CD4-positive, alpha-beta T cell treated with Interleukin-6 at 100 ng/mL for 8 hours (primary cell): ENCODE measurements around the gene SNTG2.
"Not testable (repeated sequence)": the region's sequence is repeated elsewhere in the genome, so short reads cannot be mapped to it uniquely, and the experiment has no call there.

Source experiments
- DNase-seq: peaks from one replicate; pipeline ENCODE4 v3.0.0-alpha.2; 2020; ENCODE audit warnings: mixed read lengths, low spot score

The SNTG2 gene

GRCh38 chr2:1099418-1099817, 148.8 kb downstream of the SNTG2 start:
- DNase-seq, result no peak

- no peak for DNase-seq
Measured at GRCh38 chr2:1101011-1101782, 150.5 kb downstream of the SNTG2 start.

GRCh38 chr2:1101982-1102590, 151.4 kb downstream of the SNTG2 start:
- DNase-seq, result no peak

GRCh38 chr2:1104364-1104763, 153.7 kb downstream of the SNTG2 start:
- no peak for DNase-seq

GRCh38 chr2:1106344-1106743, 155.7 kb downstream of the SNTG2 start:
- not testable (repeated sequence) for DNase-seq

GRCh38 chr2:1115843-1116539, 165.3 kb downstream of the SNTG2 start:
- no peak for DNase-seq

- DNase-seq, result no peak
Measured at GRCh38 chr2:1117569-1117968, 166.9 kb downstream of the SNTG2 start.

- no peak for DNase-seq
Measured at GRCh38 chr2:1125217-1125616, 174.6 kb downstream of the SNTG2 start.

GRCh38 chr2:1125633-1126370, 175.2 kb downstream of the SNTG2 start:
- DNase-seq, result no peak

GRCh38 chr2:1129982-1130381, 179.3 kb downstream of the SNTG2 start:
- no peak for DNase-seq

- no peak for DNase-seq
Measured at GRCh38 chr2:1130922-1131321, 180.3 kb downstream of the SNTG2 start.

GRCh38 chr2:1132328-1132969, 181.8 kb downstream of the SNTG2 start:
- no peak for DNase-seq

- DNase-seq, result not testable (repeated sequence)
Measured at GRCh38 chr2:1133896-1134295, 183.2 kb downstream of the SNTG2 start.

GRCh38 chr2:1134629-1135028, 184.0 kb downstream of the SNTG2 start:
- no peak for DNase-seq

- DNase-seq, result no peak
Measured at GRCh38 chr2:1136067-1136466, 185.4 kb downstream of the SNTG2 start.

- DNase-seq, result no peak
Measured at GRCh38 chr2:1136846-1137245, 186.2 kb downstream of the SNTG2 start.

- DNase-seq, result no peak
Measured at GRCh38 chr2:1137264-1137663, 186.6 kb downstream of the SNTG2 start.

GRCh38 chr2:1137913-1138391, 187.3 kb downstream of the SNTG2 start:
- DNase-seq, result no peak

- peak; percentile 23 for DNase-seq
Measured at GRCh38 chr2:1140389-1141003, 189.8 kb downstream of the SNTG2 start.

- no peak for DNase-seq
Measured at GRCh38 chr2:1141079-1141478, 190.4 kb downstream of the SNTG2 start.

- DNase-seq, result no peak
Measured at GRCh38 chr2:1143129-1143528, 192.5 kb downstream of the SNTG2 start.
